ENCODE measurements around the gene SLC17A9.

The SLC17A9 gene, protein sequence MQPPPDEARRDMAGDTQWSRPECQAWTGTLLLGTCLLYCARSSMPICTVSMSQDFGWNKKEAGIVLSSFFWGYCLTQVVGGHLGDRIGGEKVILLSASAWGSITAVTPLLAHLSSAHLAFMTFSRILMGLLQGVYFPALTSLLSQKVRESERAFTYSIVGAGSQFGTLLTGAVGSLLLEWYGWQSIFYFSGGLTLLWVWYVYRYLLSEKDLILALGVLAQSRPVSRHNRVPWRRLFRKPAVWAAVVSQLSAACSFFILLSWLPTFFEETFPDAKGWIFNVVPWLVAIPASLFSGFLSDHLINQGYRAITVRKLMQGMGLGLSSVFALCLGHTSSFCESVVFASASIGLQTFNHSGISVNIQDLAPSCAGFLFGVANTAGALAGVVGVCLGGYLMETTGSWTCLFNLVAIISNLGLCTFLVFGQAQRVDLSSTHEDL

DNA sequence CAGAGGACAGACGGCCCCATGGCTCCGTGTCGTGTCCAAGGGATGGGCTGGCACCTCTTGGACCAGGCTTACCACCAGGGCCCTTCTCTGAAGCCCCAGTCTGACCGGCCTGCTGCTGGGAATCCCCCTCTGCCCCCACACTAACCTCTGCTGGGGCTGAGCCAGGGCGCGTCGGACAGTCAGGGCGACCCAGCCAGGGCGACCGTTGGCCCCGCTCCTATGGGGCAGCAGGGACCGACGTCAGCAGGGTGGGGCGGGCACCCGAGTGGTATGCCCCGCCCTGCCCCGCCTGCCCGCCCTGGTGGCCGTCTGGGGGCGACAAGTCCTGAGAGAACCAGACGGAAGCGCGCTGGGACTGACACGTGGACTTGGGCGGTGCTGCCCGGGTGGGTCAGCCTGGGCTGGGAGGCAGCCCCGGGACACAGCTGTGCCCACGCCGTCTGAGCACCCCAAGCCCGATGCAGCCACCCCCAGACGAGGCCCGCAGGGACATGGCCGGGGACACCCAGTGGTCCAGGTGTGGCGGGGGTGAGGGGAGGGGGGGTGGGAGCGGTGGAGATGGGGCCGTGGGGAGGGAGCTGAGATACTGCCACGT lies at the start of gene SLC17A9:
Gene SLC17A9 (plus strand): TSS at position 337 of the 595 bp plus-strand sequence. CDS start 122 bp downstream, at position 459.
- DNase-seq: no peak

DNA sequence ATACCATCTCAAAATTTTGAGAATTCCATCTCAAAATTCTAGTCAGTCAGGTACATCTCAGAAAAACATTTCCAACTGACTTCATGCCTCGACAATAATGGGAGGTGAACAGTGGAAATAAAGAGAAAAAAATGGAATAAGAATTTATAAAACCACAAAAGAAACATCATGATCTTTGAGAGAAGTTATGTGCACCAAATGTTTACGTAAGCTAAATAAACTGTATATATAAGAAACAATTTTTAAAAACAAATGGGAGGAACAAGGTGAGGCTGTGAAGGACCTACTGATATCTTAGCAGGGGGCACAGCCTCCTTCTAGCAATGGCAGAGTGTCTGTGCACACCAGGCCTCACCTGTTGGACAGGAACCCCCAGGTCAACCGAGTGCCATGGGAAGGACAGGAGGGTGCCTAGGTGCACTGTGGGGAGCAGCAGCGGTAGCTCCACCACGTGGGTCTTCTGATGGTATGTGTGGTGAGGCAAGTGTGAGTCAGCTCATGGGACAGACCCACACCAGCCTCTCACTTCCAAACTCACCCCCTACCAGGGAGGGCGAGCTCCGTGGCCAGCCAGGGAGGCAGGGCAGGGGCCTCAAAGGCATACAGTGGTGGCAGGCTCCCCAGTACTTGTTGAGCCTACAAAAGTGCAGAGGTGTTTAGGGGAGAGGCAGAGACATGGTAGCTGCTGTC lies 49.4 kb upstream of the SLC17A9 start:
- no peak for DNase-seq

DNA sequence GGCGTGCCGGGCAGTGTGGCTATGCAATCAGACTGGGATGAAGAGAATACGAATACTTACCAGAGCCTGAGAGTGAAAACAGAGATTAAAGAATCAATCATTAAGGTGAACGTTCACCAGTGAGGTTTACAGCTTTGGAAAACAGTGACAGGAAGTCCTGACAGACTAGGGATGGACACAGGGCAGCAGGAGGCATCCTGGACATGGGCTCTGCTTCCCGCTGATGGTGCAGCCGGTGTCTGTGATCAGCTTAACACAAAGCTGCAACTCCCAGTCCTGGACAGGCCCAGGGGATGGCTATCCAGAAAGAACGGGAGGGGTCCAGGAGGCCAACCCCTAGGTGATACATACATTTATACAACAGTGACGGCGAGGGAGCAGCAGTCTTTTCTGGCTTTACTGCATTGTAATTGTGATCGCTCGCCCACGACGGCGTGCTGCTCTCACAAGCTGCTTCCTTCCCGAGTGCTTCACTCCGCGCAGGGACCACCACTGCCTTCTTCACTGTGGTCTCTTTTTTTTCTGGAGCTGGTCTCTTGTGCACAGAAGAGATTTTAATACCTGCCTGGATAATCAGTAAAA lies 46.9 kb upstream of the SLC17A9 start:
- no peak for DNase-seq

DNA sequence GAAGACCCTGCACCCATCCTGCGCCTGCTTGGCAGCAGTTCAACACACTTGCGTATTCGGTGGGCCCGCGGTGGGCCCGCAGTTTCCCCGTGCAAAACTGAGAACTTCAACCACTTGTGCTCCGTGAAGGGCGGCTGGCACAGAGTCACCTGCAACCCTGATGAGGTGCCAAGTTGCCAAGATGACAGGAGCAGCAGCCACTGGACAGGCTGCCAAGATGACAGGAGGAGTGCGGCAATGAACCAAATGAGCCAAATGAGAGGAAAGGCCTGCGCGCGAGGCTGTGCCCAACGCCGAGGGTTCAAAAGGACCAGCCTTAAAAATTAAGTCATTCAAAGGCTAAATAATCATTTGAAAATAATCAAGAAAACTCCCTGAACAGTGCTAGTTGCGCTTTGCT lies 46.3 kb upstream of the SLC17A9 start:
- DNase-seq: no peak

DNA sequence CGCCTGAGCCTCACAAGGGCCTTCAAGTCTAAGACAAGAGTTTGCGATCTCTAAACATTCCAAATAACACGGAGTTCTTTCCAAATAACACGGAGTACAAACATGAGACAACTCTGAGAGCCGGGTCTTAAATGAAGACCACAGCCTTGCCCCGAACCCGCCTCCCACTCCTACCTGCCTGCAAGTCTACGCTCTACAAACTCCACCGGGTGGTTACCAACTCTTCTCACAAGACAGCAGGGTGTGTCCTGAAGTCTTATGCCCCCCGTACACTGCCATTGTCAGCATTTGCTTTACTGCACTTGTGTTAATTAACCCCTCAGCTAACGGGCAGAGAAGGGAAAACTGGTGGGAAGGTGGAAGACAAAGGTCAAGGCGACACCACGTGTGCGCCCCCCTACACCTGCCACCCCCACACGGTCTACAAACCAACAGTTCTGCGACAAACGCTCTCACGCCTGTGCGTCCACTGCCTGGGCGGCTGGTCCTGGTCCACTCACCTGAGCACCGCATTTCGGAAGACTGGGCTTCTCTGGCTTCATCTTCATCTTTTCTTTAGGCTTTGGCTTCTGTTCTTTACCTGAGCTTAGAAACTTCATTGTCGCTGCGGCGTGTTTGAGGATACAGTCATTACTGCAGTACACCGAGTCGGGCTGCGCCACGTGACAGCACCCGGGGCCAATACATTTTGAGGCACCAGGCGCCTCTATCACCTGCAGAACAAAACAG lies 45.7 kb upstream of the SLC17A9 start:
- DNase-seq: no peak

DNA sequence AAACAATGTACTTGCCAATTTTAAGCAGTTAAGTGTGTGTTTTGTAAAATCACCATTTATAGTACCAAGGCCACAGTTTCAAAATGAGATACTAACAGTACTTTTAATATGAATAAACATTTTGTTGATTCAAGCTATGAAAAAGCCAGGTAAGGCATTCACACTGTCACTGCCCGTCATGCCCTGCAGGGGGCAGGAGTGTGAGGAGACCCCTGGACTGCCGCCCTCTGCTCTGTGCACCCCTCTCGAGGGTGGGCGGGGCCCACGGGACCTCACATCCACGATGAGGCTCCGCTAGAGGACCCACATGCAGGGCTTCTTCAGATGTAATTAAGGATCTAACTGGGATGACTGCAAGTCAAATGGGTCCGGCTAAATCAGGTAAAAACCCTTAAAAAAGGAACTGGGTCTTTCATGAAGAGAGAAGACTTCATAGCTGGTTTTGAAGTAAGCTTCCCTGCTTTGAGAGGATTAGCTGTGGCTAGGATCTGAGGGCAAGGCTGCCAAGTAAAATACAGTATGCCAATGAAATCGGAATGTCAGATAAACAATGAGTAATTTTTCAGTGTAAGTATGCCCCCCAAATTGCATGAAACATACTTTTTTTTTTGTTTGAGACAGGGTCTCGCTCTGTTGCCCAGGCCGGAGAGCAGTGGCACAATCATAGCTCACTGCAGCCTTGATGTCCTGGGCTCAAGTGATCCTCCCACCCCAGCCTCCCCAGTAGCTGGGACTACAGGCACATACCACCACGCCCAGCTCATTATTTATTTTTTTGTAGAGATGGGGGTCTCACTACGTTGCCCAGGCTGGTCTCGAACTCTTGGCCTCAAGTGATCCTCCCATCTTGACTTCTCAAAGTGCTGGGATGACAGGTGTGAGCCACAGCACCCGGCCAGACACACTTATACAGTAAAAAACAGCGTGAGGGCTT lies 44.9 kb upstream of the SLC17A9 start:
- no peak for DNase-seq

DNA sequence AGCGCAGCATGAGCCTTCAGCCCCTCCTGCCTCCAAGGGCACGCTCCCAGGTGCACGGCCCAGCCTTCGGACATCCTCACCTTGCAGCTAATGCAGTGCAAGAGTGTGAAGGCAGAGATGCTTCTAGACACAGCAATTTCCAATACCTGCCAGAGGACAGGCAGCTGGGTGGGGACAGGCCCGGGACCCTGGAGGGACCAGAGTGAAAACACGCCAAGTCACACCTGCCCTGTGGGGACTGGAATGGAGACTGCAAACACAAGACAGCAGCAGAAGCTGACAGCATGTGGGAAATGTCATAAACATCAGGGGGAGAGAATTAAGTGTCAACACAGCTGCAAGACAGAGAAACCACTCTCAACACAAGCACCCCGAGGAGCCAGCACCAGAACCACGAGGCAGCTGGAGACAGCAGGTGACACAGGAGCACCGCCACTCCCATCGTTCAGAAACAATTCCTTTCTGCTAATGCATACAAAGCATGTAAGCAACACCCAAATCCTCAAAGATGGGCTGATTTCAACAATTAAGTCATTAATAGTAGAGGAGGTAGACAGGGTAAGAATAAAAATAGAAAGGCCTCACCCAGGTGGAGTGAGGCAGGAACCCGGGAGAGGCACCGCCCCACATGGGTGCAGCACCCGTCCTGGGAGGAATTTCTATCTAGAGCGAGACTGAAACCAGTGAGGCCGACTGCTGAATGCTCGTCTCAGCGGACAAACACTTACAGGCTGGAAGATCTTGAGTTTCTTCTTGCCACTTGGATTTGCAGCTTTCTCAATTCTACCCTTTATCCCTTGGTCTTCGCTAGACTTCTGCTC lies 43.3 kb upstream of the SLC17A9 start:
- DNase-seq: no peak

DNA sequence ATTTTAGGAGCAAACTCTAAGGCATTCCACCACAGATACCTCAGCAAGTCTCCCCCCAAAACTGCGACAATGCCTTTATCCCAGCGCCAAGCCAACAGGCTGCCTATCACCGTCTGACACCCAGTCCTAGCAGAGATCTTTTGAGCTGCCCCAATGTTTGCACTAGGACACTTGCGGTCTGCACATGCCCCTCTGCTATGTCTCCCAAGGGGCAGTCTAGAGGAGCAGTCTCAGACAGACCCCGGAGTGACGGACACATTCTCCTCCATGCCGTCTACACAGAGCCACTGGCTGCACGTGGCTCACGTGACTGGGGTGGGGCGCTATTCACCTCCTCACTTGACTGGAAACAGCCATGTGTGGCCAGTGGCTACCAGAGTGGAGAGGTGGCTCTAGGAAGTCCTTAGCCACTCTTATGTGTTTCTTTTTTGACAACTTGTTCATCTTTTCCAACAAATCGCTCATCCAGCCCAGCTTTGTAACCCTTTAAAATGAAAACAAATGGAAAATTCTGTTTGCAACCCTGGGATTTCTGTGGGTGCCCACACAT lies 42.2 kb upstream of the SLC17A9 start:
- DNase-seq: no peak

DNA sequence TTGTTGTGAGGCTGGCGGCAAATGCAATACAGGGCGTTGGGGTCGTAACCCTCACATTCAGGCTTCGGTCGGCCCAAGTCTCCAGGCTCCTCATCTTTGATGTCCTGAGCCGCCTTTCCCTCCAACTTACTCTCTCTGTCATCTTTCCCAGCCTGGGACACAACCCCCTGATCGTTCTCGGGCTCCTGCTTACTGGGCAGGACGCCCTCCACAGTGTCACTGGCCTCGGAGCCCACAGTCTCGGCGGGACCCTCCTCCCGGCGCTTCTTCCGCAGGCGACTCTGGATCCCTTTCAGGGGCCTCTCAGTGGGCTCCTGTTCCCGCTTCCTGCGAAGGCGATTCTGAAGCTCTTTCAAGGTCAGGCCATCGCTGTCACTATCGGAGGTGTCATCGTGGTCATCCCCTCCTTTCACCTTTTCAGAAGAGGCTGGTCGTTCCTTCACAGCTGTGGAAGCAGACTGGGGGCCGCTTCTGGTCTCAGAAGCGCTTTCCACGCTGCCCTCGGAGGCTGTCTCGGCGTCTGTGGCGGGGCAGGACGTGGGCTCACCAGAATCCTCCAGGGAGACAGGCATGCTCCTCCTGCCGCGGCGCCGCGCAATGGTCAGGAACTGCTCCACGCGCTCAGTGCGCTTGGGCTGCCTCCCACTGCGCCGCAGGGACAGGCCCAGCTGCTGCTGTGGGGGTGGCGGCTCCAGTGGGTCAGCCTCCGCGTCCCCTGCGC lies 41.6 kb upstream of the SLC17A9 start:
- DNase-seq: no peak

DNA sequence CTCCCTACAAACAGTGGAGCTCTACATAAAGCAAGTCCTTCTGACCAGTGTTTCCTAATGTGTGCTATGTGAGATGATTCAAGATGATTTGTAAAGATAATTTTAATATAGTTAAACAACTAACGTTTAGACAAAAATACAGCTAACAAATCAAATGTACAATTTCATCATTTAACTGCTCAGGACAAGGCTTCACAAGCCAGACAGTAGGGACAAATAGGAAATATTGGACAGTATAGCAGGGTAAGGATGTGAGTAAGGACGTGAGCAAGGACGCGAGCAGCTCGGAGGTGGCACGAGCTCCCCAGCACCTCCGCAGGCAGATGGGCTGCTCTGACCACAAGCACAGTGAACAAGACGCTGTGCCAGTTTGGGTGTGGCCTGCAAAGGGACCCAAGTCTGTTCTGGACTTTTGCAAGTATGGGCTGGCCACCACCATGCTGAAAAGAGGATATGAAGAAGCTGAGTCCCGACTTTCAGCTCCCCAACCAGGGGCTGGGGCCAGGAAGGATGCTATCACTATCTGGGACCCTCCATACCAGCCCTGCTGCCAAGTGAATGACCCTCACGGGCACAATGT lies 40.7 kb upstream of the SLC17A9 start:
- no peak for DNase-seq

DNA sequence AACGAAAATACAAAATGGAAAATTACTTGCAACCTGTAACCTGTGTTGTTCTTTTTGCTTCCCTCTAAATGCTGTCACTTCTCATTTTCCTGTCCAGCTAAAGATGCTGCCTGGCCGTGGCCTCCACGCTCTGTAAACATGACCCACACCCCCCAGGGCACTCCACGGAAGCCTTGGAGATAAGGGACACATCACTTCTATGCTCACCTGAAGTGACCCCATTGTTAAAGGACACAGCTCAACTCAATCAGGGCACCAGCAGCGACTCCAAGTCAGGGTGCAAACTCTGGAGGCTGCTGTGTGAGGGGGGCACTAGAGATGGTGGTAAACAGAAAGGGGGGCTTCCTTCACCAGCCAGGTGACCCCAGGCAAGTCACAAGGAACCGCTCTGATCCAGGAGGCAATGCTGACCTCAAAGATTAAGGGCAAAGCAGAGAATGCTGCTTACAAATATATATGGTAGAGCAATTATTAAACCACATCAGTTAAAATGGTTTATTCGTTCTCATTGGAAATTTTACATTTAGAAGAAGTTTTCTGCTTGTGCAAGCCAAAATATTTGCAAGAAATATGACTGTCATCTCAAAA lies 39.4 kb upstream of the SLC17A9 start:
- no peak for DNase-seq

DNA sequence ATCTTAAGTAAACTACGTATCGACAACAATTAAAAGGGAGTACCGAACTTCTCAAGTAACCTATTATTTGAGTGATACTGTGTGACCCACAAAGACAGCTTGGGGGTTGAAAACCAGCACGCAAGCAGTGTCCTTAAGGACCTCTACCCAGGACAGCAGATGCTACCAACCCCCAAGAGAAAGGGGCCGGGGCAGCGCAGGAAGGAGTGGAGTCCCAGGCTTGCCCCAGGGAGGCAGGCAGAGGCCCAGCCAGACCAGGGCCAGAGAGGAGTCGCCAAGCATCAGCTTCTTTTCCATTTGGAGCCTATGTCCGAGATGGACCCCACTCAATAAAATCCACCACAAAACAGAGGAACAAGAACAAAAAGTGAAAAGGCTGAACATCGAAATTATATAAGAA lies 38.1 kb upstream of the SLC17A9 start:
- DNase-seq: no peak

DNA sequence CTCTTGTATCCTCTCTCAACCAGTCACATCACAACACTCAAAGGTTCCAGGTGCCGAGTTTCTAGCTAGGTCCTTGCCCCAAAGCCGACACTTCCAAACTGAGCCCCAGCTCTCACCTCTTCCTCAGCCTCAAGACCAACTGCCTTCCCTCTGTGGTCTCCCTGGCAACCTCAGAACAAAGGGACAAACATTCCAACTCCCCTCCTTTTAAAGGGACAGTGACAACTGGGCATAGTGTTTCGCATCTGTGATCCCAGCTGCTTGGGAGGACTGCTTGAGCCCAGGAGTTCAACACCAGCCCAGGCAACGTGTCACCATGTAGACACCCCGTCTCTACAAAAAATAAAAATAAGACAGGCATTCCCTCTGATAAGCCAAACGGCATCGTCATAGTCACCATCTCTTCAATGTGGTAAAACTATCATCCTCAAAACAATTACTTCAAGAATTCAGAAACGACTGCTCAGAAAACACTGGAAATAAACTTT lies 37.5 kb upstream of the SLC17A9 start:
- DNase-seq: no peak

DNA sequence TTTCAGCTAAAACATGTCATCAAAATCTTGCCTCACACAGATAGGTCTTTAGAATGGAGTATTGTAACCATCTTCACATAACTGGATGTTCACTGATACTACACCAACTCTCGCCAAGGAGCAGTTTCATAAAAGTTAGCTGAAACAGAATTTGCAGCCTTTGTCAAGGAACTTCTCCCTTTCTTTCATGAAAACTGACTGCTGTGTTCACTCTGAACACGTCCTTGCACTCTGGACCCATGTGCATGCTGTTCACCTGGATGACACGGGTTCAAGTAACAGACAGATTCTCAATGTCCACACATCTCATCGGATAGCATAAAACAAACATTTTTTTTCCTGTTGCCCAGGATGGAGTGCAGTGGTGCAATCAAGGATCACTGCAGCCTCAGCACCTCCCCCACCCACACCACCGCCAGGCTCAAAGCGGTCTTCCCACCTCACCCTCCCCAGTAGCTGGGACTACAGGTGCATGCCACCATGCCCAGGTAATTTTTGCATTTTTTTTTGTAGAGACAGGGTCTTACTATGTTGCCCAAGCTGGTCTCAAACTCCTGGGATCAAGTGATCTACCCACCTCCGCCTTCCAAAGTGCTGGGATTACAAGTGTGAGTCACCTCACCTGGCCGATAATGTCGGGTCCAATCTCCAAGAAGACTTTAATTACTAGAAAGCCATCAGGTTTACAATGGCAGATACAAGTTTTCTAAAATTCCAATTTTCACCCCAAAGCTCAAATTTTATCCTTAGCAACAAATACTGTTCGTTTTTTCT lies 35.6 kb upstream of the SLC17A9 start:
- no peak for DNase-seq

DNA sequence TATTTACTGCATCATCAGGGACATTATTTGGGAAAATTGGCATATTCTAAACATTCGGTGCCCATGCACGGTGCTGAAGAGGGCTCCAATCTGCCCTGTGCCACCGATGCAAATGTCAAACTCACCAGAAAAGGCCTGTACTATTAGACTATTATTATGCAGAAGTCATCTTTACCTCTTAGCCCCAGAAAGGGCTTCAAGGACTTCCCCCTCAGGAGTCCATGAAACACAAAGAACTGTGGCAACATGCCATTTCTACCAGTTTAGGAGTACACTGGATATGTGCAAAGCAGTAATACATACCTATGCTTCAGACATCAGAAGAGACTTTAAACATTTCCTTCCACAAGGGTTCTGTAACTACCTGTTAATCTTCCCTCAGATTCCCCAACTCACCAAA lies 34.8 kb upstream of the SLC17A9 start:
- no peak for DNase-seq

DNA sequence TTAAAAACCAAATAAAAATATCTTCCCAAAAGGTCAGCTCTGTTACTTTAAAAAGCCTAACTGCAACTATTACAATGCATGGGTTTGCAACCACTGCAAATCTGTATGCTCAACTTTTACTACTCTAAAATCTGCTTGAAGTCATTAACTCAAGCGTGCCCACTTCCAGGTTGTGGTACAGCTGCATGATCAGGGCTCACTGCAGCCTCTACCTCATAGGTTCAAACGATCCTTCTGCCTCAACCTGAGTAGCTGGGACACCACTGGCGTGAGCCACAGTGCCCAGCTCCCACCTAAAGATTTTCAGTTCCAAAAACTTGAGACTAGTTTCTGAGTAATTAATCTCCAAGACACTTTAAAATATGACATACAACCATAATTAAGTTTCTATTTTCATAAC lies 34.4 kb upstream of the SLC17A9 start:
- no peak for DNase-seq

DNA sequence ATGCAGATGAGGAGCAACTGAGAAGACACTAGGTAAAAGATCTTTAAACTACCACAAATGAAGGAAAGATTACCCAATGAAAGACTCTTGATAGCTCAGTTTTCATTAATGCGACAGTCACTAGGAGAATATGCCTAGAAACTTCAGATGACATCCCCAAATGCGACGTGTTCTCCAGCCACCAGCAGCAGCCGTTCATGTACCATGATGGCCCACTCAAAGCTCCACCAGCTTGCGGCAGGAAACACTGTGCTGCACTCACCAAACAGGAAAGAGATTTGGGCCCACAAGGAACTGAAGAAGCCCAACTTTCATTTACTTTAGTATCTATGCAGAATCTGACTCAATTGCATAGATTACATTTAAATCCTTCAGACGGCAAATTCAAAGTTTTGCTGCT lies 33.7 kb upstream of the SLC17A9 start:
- no peak for DNase-seq

DNA sequence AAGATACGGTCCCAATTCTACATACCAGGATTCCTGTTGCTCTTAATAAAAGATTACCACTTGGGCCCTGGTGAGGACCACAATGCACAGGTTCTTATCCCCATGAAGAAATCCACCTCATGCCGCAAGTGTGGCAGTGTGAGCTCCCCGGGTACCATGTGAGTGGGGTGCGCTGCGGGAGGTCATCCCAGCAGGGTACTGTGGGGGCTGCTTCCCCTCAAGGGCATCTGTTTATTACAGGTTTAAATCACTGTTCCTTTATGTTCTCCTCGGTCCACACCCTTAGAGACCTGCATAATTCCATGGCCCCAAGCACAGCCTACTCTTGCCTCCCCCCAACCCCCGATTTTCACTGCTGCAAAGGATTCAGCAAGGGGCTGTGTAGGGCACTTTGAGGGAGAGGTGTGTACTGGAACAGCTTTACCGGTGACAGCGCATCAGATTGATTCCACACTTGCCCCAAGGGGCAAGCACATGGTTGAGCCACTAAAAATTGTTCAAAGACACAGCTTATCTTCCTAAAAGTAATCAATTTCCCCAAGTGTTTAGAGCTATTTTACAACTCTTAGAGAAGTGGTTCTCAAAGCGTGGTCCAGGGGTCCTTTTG lies 32.4 kb upstream of the SLC17A9 start:
- DNase-seq: no peak
